Measurements from ENCODE around the gene MAT2B. TPM values are rescaled to one million over a fixed set of nuclear protein-coding genes. Genes with fewer than 3 reads are reported as not detected.

Gene MAT2B
- total and polyA plus RNA-seq, 2 of the 8 experiments (the other 6 are each of a cell fraction or from before 2014, with no cell fraction given), result 33.9 to 65.2 TPM

- TF ChIP-seq KDM4A (IDR thresholded peaks at IDR 0.05; ENCODE audit: low read depth, low read length, severe bottlenecking), result no peak
These were observed 24.3 kb downstream of the MAT2B start (continued) for GRCh38 chr5:163529698-163530097.
